ENCODE data around the gene SERPING1.

The SERPING1 gene

GRCh38 chr11:57566905-57567514 lies 30.5 kb upstream of the SERPING1 start:
- peak overlapping the region; percentile 66 for H3K4me3 ChIP-seq (ENCODE audit: low read depth, low read length)
- H2AFZ ChIP-seq = peak overlapping the region; percentile 80
- no peaks in the 10 kb centered on the region for H3K27me3 ChIP-seq (ENCODE audit: control insufficient read depth, insufficient read depth, low read length)
- H3K36me3 ChIP-seq (ENCODE audit: control insufficient read depth, insufficient read depth, low read length) = no peaks in the 10 kb centered on the region
- peak overlapping the region; percentile 64 for H3K27ac ChIP-seq
- H3K9me3 ChIP-seq (ENCODE audit: control insufficient read depth, low read length) = no peaks in the 10 kb centered on the region
- H3K4me2 ChIP-seq (ENCODE audit: low read length) = peak overlapping the region; percentile 65
- no peaks in the 10 kb centered on the region for H3K79me2 ChIP-seq
- no peaks in the 10 kb centered on the region for H3K4me1 ChIP-seq
- TF ChIP-seq CTCF (IDR thresholded peaks at IDR 0.05) = no peak
- H3K9ac ChIP-seq = no peak overlapping the region

- peak within 1 kb of the TSS; percentile 66 for H3K4me3 ChIP-seq (ENCODE audit: low read depth, low read length)
- H3K36me3 ChIP-seq (ENCODE audit: control insufficient read depth, insufficient read depth, low read length) = no peaks in the 10 kb centered on the region
These were observed 29.8 kb upstream of the SERPING1 start, which contains the start of gene UBE2L6 for GRCh38 chr11:57567515-57568329. TSS of gene UBE2L6 (minus strand) at chr11:57567672. CDS start at chr11:57567611, 61 bp downstream.

GRCh38 chr11:57568330-57568766 lies 29.1 kb upstream of the SERPING1 start:
- no peak overlapping the region for H3K9ac ChIP-seq
- H2AFZ ChIP-seq = peak overlapping the region; percentile 85
- no peaks in the 10 kb centered on the region for H3K36me3 ChIP-seq (ENCODE audit: control insufficient read depth, insufficient read depth, low read length)
- TF ChIP-seq CTCF (IDR thresholded peaks at IDR 0.05) = peak; percentile 77
- H3K27me3 ChIP-seq (ENCODE audit: control insufficient read depth, insufficient read depth, low read length) = no peaks in the 10 kb centered on the region
- no peaks in the 10 kb centered on the region for H3K4me1 ChIP-seq
- H3K27ac ChIP-seq = peak overlapping the region; percentile 3
- no peaks in the 10 kb centered on the region for H3K79me2 ChIP-seq
- H3K4me3 ChIP-seq (ENCODE audit: low read depth, low read length) = peak overlapping the region; percentile 66
- H3K4me2 ChIP-seq (ENCODE audit: low read length) = peak overlapping the region; percentile 69
- no peaks in the 10 kb centered on the region for H3K9me3 ChIP-seq (ENCODE audit: control insufficient read depth, low read length)

More at GRCh38 chr11:57567515-57568329, 29.8 kb upstream of the SERPING1 start, which contains the start of gene UBE2L6:
- Histone ChIP-seq H3K4me1 (no peaks in the 10 kb centered on the region), H3K27ac (peak within 1 kb of the TSS; percentile 64), H2AFZ (peak within 1 kb of the TSS; percentile 85), H3K4me2 (ENCODE audit: low read length) (peak within 1 kb of the TSS; percentile 69), H3K9me3 (ENCODE audit: control insufficient read depth, low read length) (no peaks in the 10 kb centered on the region), H3K79me2 (no peaks in the 10 kb centered on the region), H3K9ac (peak within 1 kb of the TSS; percentile 19), H3K27me3 (ENCODE audit: control insufficient read depth, insufficient read depth, low read length) (no peaks in the 10 kb centered on the region)
- no peak for TF ChIP-seq CTCF (IDR thresholded peaks at IDR 0.05)

GRCh38 chr11:57571606-57572005 lies 25.9 kb upstream of the SERPING1 start:
- Histone ChIP-seq H3K9ac (no peak overlapping the region), H3K27ac (no peak overlapping the region), H3K4me1 (no peaks in the 10 kb centered on the region), H3K36me3 (ENCODE audit: control insufficient read depth, insufficient read depth, low read length) (no peaks in the 10 kb centered on the region), H3K27me3 (ENCODE audit: control insufficient read depth, insufficient read depth, low read length) (no peaks in the 10 kb centered on the region), H2AFZ (no peak overlapping the region), H3K4me3 (ENCODE audit: low read depth, low read length) (no peak overlapping the region), H3K79me2 (no peaks in the 10 kb centered on the region), H3K4me2 (ENCODE audit: low read length) (no peak overlapping the region), H3K9me3 (ENCODE audit: control insufficient read depth, low read length) (no peaks in the 10 kb centered on the region)
- TF ChIP-seq CTCF (IDR thresholded peaks at IDR 0.05) = no peak
